B cell (primary cell): Measurements from ENCODE around the gene CELF2. TPM values are rescaled to one million over a fixed set of nuclear protein-coding genes. Genes with fewer than 3 reads are reported as not detected.

ENCODE experiments used
- ATAC-seq: fragments of 200-7000 bp; cut with Tn5 transposase; one replicate; pipeline ENCODE4 v1.10.0; 2021; ENCODE audit warnings: low read depth, mild to moderate bottlenecking, moderate number of reproducible peaks, moderate library complexity
- CTCF ChIA-PET: fragments of 350-600 bp; sonication (Branson Sonifier 250); formaldehyde crosslinking; loops from one replicate; lab custom pipeline; 2021; ENCODE audit warnings: antibody characterized with exemption, inconsistent platforms; lab: Charles Lee
- POLR2A ChIA-PET: fragments of 350-600 bp; sonication (Branson Sonifier 250); formaldehyde crosslinking; loops from one replicate; lab custom pipeline; 2021; ENCODE audit warnings: antibody characterized with exemption; lab: Charles Lee
- DNase-seq: peaks from one replicate; pipeline ENCODE4 v3.0.0; 2013
- H2AFZ ChIP-seq: 2 replicates; pipeline ENCODE4 v1.6.1; 2012; ENCODE audit warnings: mild to moderate bottlenecking, low read depth, low read length; ENCODE audit not compliant: insufficient read depth, poor library complexity, severe bottlenecking
- H3K27ac ChIP-seq, 2 donors: 1 replicate in 1 of 2; 2 replicates in 1 of 2; pipeline ENCODE4 v1.5.1; 2012 to 2013; ENCODE audit warnings: low read length in 2 of 2, mild to moderate bottlenecking in 2 of 2, moderate library complexity in 1 of 2
- H3K27me3 ChIP-seq, 4 experiments: fragments of 200-600 bp in 1 of 4; sonication (generic) in 1 of 4; replicated peaks in 1 of 4; 1 replicate in 2 of 4; 2 replicates in 2 of 4; pipeline versions ENCODE4 v1.6.1 to v1.7.0; 2013 to 2016; ENCODE audit warnings: low read length in 3 of 4, mild to moderate bottlenecking in 2 of 4, mixed read lengths in 1 of 4, moderate library complexity in 1 of 4; ENCODE audit not compliant: insufficient read depth in 4 of 4, control insufficient read depth in 3 of 4; ENCODE audit errors: control extremely low read depth in 1 of 4
- H3K36me3 ChIP-seq, 2 experiments: replicated peaks in 1 of 2; 1 replicate in 1 of 2; 2 replicates in 1 of 2; pipeline versions ENCODE4 v1.6.1 to v1.7.1; 2013; ENCODE audit warnings: low read length in 1 of 2; ENCODE audit not compliant: insufficient read depth in 2 of 2, control insufficient read depth in 1 of 2; ENCODE audit errors: control extremely low read depth in 1 of 2, extremely low read depth in 1 of 2
- H3K4me1 ChIP-seq, 2 donors: fragments of 200-600 bp in 1 of 2; sonication (generic) in 1 of 2; 1 replicate in 1 of 2; 2 replicates in 1 of 2; pipeline versions ENCODE4 v1.5.1 to v1.6.1; 2013 to 2017; ENCODE audit warnings: low read length in 2 of 2; ENCODE audit not compliant: control insufficient read depth in 2 of 2, insufficient read depth in 2 of 2
- H3K4me2 ChIP-seq: replicated peaks from 2 replicates; pipeline ENCODE3; 2012; ENCODE audit warnings: mild to moderate bottlenecking, low read depth, low read length; ENCODE audit not compliant: poor library complexity, severe bottlenecking
- H3K4me3 ChIP-seq, 5 experiments: fragments of 200-600 bp in 1 of 5; sonication (generic) in 1 of 5; 1 replicate in 3 of 5; 2 replicates in 2 of 5; pipeline versions ENCODE4 v1.5.1 to v1.7.0; 2011 to 2016; ENCODE audit warnings: low read length in 4 of 5, mild to moderate bottlenecking in 4 of 5, low read depth in 2 of 5, control low read depth in 1 of 5, moderate library complexity in 1 of 5; ENCODE audit not compliant: insufficient read depth in 1 of 5; ENCODE audit errors: control extremely low read depth in 1 of 5, extremely low read depth in 1 of 5
- H3K79me2 ChIP-seq: fragments of 200-600 bp; sonication (generic); one replicate; pipeline ENCODE4 v1.6.0; 2016; ENCODE audit warnings: low read length; ENCODE audit not compliant: control insufficient read depth, insufficient read depth
- H3K9ac ChIP-seq: fragments of 200-600 bp; sonication (generic); 2 replicates; pipeline ENCODE4 v1.6.1; 2017; ENCODE audit warnings: mild to moderate bottlenecking, low read length, moderate library complexity
- H3K9me3 ChIP-seq, 3 donors: one replicate each; pipeline versions ENCODE4 v1.6.1 to v1.7.1; 2013; ENCODE audit warnings: low read length in 2 of 3; ENCODE audit not compliant: control insufficient read depth in 2 of 3, insufficient read depth in 1 of 3; ENCODE audit errors: control extremely low read depth in 1 of 3
- H4K20me1 ChIP-seq: 2 replicates; pipeline ENCODE4 v1.6.0; 2012; ENCODE audit warnings: mild to moderate bottlenecking, low read length; ENCODE audit not compliant: insufficient read depth, control insufficient read depth, poor library complexity, severe bottlenecking
- H3K27ac Mint-ChIP-seq: one replicate; pipeline ENCODE4 v1.8.0; 2021; ENCODE audit warnings: mixed read lengths
- H3K27me3 Mint-ChIP-seq: one replicate; pipeline ENCODE4 v1.8.0; 2021; ENCODE audit warnings: mixed read lengths
- H3K4me1 Mint-ChIP-seq: one replicate; pipeline ENCODE4 v1.8.0; 2021; ENCODE audit warnings: mixed read lengths
- H3K4me3 Mint-ChIP-seq: one replicate; pipeline ENCODE4 v1.8.0; 2021; ENCODE audit warnings: mixed read lengths
- H3K9me3 Mint-ChIP-seq: one replicate; pipeline ENCODE4 v1.8.0; 2022; ENCODE audit warnings: mixed read lengths; ENCODE audit not compliant: insufficient read depth
- CTCF ChIP-seq: fragments of 200-600 bp; IDR thresholded peaks from one replicate; pipeline ENCODE4 v1.8.0; 2022; ENCODE audit warnings: antibody characterized with exemption, mild to moderate bottlenecking
- EZH2 ChIP-seq: IDR thresholded peaks from 2 replicates; pipeline ENCODE4 v1.6.1; 2012; ENCODE audit warnings: borderline replicate concordance, low read depth, mild to moderate bottlenecking, moderate library complexity, low read length; ENCODE audit not compliant: insufficient read depth, poor library complexity, severe bottlenecking
- WGBS: methylation state at CpG from one replicate; pipeline ENCODE4 v1.1.5; 2013; ENCODE audit warnings: missing lambda C conversion rate; ENCODE audit not compliant: insufficient coverage; 5-methylcytosine and 5-hydroxymethylcytosine counted together
- intact Hi-C: fragments of 100-400 bp; cut with micrococcal nuclease; formaldehyde crosslinking; loops from one replicate; pipeline ENCODE4 v1.10.0; 2022
- polyA plus RNA-seq: library from polyadenylated mRNA; depleted of rRNA; stranded (reverse); fragments of >200 nt; gene quantifications from 2 replicates; pipeline ENCODE4 v1.2.3, GENCODE V29; 2012
- total RNA-seq, 2 donors: library from RNA; stranded (reverse); fragments of 120-200 nt in 1 of 2; gene quantifications; 1 replicate in 1 of 2; 2 replicates in 1 of 2; pipeline versions ENCODE4 v1.2.3 to v1.2.4, GENCODE V29; 2013 to 2022

CELF2 gene
- total and polyA plus RNA-seq, 2 donors (not counting 1 experiment from before 2014, with no cell fraction given): 59.5 to 112 TPM

- ChIA-PET POLR2A (interaction anchor here (0.7 to 1.1 kb wide), 2 partner anchors 9 to 62 kb away, joined by 4 to 11 read pairs; no protein-coding TSS in a partner anchor), CTCF (interaction anchor here (0.7 to 1.4 kb wide), 4 partner anchors 36 to 89 kb away, joined by 3 to 6 read pairs (median 4); no protein-coding TSS in a partner anchor)
- intact Hi-C loops: no loop called here
- Histone ChIP-seq H3K9ac (no peak overlapping the region), H3K4me1 (peaks cover 47 to 50% of the 10 kb centered on the region in 2 donors), H3K79me2 (peaks cover 98% of the 10 kb centered on the region), H3K27ac (no peak overlapping the region), H3K4me2 (no peak overlapping the region), H3K4me3 (no peak overlapping the region), H3K9me3 (no peaks in the 10 kb centered on the region), H2AFZ (no peak overlapping the region), H3K36me3 (peaks cover 4 to 44% of the 10 kb centered on the region in 2 experiments), H3K27me3 (no peaks in the 10 kb centered on the region), H4K20me1 (peaks cover 94% of the 10 kb centered on the region)
- DNase-seq (no peak), ATAC-seq (no peak)
- no peaks in the 10 kb centered on the region for H3K9me3 Mint-ChIP-seq
- no peak overlapping the region for H3K4me3 Mint-ChIP-seq
- no peaks in the 10 kb centered on the region for H3K27me3 Mint-ChIP-seq
- peak overlapping the region; percentile 67 for H3K27ac Mint-ChIP-seq
- TF ChIP-seq EZH2: no peak
- peaks cover 77% of the 10 kb centered on the region for H3K4me1 Mint-ChIP-seq
- WGBS: 86% methylated on average over 2 of the region's 6 CpGs
Observed at GRCh38 chr10:11234857-11235531, 217.3 kb downstream of the CELF2 start.

GRCh38 chr10:11235771-11236170 lies 218.1 kb downstream of the CELF2 start:
- no peak overlapping the region for H2AFZ ChIP-seq
- no peaks in the 10 kb centered on the region for H3K9me3 Mint-ChIP-seq
- no peak overlapping the region for H3K4me3 Mint-ChIP-seq
- no peaks in the 10 kb centered on the region for H3K9me3 ChIP-seq
- no peak for ATAC-seq
- H3K27me3 ChIP-seq: no peaks in the 10 kb centered on the region
- peaks cover 46 to 52% of the 10 kb centered on the region in 2 donors for H3K4me1 ChIP-seq
- TF ChIP-seq EZH2 (no peak), CTCF (no peak)
- peaks cover 94% of the 10 kb centered on the region for H4K20me1 ChIP-seq
- peaks cover 77% of the 10 kb centered on the region for H3K4me1 Mint-ChIP-seq
- ChIA-PET CTCF (interaction anchor here (0.7 to 2.2 kb wide), 7 partner anchors 9 to 90 kb away, joined by 3 to 12 read pairs (median 4); no protein-coding TSS in a partner anchor), POLR2A (interaction anchor here (0.7 to 1.1 kb wide), 2 partner anchors 10 to 63 kb away, joined by 4 to 11 read pairs; no protein-coding TSS in a partner anchor)
- H3K36me3 ChIP-seq: peaks cover 4 to 42% of the 10 kb centered on the region in 2 experiments
- no peak overlapping the region for H3K4me3 ChIP-seq
- intact Hi-C loops: no loop called here
- no peak overlapping the region for H3K4me2 ChIP-seq
- DNase-seq: no peak
- no peak overlapping the region for H3K9ac ChIP-seq
- H3K79me2 ChIP-seq: peaks cover 98% of the 10 kb centered on the region
- peak overlapping the region in 1 of 2 donors; percentile 64 for H3K27ac ChIP-seq
- WGBS: 100% methylated on average over 1 of the region's 4 CpGs
- no peaks in the 10 kb centered on the region for H3K27me3 Mint-ChIP-seq
- H3K27ac Mint-ChIP-seq: peak overlapping the region; percentile 54
